Stimulated activated CD4-positive, alpha-beta T cell treated with anti-CD3 and anti-CD28 coated beads, Interleukin-1b, Interleukin-23, amount 100 ng/mL, for 48 hours (primary cell): ENCODE measurements around the gene DNAH17.
A peak's percentile ranks its signal among the peaks of the same experiment; 100 is the strongest.

Experiments used
- DNase-seq: peaks from one replicate; pipeline ENCODE4 v3.0.0-alpha.2; 2020

Gene DNAH17

GRCh38 chr17:78491236-78492115 is 85.7 kb downstream of the DNAH17 start:
- DNase-seq, result no peak

- no peak for DNase-seq
Observed at GRCh38 chr17:78490673-78491072, 86.5 kb downstream of the DNAH17 start.

GRCh38 chr17:78490156-78490555 is 87.0 kb downstream of the DNAH17 start:
- DNase-seq, result no peak

GRCh38 chr17:78488867-78489634 is 88.1 kb downstream of the DNAH17 start:
- DNase-seq, result no peak

GRCh38 chr17:78488156-78488555 is 89.0 kb downstream of the DNAH17 start:
- DNase-seq, result no peak

- DNase-seq, result no peak
Observed at GRCh38 chr17:78486946-78487680, 90.1 kb downstream of the DNAH17 start.

- DNase-seq, result no peak
Observed at GRCh38 chr17:78486228-78486802, 90.9 kb downstream of the DNAH17 start.

- DNase-seq, result no peak
Observed at GRCh38 chr17:78485290-78486168, 91.7 kb downstream of the DNAH17 start.

GRCh38 chr17:78484271-78485246 is 92.6 kb downstream of the DNAH17 start:
- peak; percentile 57 for DNase-seq

GRCh38 chr17:78479369-78479768 is 97.8 kb downstream of the DNAH17 start:
- DNase-seq, result no peak

- DNase-seq, result no peak
Observed at GRCh38 chr17:78478757-78479297, 98.4 kb downstream of the DNAH17 start.

- no peak for DNase-seq
Observed at GRCh38 chr17:78477913-78478756, 99.1 kb downstream of the DNAH17 start.

- no peak for DNase-seq
Observed at GRCh38 chr17:78476973-78477372, 100.2 kb downstream of the DNAH17 start.

- DNase-seq, result no peak
Observed at GRCh38 chr17:78476149-78476548, 101.0 kb downstream of the DNAH17 start.

- no peak for DNase-seq
Observed at GRCh38 chr17:78475211-78475610, 102.0 kb downstream of the DNAH17 start.

GRCh38 chr17:78474614-78475146 is 102.5 kb downstream of the DNAH17 start:
- DNase-seq, result peak; percentile 14

GRCh38 chr17:78473951-78474613 is 103.1 kb downstream of the DNAH17 start:
- DNase-seq, result no peak
